Activated naive CD4-positive, alpha-beta T cell treated with Interleukin-2 at 50 U/mL for 16 hours (primary cell): ENCODE measurements around the gene TXK.

Experiments
- DNase-seq: peaks from one replicate; pipeline ENCODE4 v3.0.0-alpha.2; 2020

Gene TXK

DNA sequence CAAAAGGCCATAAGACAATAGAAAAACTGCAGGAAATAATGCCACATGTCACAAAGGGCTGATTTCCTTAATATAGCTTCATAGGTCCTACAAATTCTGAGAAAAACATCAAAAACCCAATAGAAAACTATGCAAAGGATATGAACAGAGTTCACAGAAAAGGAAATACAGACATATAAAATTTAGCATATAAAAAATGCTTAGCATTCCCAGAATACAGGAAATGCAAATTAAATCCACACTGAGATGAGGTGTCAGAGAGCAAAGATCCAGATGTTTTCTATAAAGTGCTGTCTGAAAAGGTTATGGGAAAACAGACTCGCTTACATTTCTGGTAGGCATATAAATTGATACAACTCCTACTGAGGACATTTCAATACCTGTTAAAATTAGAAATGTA is 33.8 kb downstream of the TXK start:
- no peak for DNase-seq

DNA sequence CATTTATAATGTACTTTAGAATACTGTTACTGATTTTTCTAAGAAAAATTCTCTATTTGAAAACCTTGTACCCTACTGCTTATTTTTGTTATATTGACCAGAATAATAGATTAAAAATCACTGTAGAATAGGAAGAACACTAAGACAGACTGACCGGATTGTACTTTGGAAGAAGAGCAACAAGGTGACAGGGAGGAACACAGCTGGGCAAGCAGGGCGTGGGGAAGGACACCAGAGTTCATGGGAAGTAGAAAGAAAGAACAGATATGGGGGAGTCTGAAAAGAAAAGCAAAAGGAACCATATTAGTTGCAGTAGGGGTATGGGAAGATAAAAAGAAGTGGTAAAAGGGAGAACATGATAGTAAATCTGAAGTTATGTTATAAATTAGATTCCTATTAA is 38.6 kb downstream of the TXK start:
- no peak for DNase-seq

DNA sequence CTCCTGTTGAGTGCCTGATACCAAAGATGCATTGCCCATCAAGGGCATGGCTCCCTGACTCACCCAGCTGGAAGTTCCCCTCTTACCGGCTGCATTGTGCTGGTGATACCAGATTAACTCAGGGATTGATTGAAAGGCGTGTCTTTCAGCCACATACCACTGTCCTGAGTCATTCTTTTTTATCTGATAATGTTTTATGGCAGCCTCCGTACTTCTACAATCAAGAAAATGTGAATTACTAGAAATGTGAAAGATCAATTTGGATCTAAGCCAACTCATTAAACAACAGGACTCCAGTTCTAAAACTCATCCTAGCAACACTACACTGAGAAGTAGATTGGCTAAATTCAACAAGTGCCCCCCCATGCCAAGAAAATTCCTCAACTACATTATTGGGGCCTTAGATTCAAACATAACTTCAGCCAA is 40.0 kb downstream of the TXK start:
- DNase-seq: peak; percentile 44

DNA sequence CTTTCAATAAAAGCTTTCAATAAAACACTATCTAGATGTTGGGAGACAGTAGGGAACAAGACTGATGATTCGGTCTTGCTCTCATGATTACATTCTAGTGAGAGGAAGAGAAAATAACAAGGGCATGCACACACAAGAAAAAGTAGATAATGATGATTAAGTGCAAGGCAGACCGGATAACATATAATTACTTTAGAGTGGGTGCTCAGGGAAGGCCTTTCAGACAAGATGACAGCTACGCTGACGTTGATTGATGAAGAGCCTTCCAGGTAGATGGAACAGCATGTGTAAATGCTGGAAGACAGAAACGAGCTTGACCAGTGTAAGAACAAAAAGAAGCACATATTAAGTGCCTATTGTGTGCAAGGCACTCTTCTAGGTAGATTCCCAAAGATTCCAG is 43.4 kb downstream of the TXK start:
- DNase-seq: no peak

DNA sequence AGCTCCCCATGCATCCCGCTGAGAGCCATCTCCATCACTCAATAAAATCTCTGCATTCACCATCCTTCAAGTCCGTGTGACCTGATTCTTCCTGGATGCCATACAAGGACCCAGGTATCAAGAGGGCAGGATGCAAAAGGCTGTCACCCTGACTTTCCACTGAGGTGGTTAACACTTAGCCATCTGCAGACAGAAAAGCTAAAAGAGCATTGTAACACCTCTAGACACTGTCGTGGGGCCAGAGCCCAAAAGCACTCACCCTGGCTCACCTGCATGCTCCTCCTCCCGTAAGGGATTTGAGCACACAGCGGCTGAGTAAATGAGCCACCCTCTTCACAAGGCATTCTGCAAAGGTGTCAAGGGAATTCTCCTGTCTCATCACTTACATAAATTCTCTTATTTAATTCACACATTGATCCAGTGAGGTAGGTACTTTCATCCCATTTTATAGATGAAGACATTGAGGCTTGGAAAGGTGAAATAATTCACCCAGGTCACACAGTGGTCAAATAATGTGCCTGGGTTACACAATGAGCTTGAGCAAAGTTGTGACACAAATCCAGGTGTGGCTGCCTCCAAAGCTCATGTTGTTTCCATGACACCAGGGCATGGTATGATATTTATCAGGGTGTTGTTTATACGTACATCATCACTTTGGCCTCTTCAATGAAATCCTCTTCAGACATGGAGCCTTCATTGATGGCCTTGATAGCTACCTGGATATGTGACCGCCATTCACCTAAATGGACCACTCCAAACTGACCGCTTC is 48.0 kb downstream of the TXK start:
- DNase-seq: no peak

DNA sequence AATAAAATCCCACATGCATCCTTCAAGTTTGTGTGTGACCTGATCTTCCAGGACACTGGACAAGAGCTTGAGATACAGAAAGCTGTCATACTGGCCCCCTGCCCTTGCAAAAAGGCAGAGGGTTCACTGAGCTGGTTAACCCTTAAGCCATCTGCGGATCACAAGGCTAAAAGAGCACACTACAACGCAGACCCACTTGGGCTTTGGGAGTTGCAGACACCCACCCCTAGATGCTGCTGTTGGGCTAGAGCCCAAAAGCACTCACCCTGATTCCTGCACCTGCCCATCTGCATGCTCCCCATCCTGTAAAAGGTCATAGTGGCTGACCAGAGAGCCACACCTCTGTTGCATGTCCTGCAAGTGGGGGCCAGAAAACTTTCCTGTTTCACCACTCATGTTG is 51.1 kb downstream of the TXK start:
- DNase-seq: no peak

DNA sequence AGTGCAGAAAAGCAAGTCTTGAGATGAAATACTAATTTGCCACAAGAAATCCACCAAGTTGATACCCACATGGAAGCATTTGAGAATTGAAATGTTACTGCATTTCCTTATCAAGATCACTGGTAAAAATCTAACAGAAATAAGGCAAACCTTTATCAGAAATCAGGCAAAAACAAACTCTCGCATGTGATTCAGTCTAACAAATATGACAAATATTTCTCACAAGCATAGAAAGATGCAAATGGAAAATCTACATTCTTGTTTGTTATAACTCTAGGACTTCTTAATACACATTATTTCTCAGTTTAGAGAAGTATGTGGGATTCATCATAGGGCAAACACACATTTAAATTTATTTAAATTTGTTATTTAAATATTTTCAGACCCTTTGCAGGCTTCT is 52.9 kb downstream of the TXK start:
- DNase-seq: no peak

DNA sequence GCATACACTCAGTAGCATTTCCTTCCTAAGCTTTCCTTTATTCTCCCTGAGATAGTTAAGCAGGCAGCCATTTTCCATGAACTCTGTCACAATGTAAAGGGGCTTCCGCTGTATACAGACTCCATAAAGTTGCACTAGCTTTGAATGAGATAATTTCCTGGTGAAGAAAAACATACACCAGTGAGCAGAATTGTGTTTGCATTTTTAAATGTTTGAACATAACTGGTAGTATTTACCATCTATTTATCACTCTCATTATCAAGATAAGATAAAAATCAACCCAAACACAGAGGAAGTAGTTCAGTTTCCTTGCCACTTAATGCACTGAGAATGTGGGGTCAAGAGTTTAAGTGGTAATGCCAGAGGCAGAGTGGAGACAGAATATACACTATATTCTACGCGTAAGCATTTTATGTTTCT is 54.1 kb downstream of the TXK start:
- no peak for DNase-seq

DNA sequence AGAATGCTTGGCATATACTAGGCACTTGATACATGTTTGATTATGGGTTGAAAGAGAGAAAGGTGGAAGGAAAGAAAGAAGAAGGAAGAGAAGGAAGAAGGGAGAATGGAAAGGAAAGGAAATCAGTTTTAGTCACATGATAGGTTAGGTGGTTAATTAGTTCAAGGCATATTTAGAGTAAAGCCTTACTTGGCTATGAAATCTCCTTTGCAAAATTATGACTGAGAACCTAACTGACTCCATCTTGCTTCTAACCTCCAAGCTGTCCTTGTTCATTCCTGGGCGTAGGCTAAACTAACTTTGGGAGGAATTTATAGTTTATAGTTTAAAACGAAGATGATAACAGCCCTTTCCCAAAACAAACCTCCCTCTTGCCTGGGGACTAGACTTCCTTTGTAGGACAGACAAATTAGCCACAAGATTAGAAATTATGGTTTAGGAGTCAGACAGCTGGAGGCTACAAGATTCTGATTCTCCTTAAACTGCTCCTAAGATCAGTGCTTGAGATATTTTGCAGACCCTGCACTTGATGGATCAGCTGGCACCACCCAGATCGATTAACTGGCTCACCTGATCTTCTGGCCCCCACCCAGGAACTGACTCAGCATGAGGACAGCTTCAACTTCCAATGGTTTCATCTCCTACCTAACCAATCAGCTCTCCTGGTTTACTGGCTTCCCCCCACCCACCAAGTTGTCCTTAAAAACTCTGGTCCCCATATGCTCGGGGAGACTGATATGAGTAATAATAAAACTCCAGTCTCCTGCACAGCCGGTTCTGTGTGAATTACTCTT is 55.0 kb downstream of the TXK start:
- no peak for DNase-seq

DNA sequence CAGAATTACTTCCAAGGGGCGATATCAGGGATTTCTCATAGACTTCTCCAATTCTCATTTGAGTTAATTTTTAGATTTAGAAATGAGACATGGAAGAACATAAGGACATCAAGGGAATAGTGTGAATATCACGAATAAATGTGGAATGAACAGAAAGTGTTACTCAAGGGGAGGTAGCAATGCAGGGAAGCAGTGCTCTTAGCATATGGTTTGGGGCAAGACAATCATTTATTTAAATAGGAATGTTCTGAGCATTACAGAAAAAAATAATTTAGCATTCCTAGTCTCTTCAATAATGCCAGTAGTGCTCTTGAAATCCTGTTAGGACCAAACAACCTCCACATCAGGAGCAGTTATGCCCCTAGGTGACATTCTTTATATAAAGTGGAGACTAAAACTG is 55.6 kb downstream of the TXK start:
- no peak for DNase-seq

DNA sequence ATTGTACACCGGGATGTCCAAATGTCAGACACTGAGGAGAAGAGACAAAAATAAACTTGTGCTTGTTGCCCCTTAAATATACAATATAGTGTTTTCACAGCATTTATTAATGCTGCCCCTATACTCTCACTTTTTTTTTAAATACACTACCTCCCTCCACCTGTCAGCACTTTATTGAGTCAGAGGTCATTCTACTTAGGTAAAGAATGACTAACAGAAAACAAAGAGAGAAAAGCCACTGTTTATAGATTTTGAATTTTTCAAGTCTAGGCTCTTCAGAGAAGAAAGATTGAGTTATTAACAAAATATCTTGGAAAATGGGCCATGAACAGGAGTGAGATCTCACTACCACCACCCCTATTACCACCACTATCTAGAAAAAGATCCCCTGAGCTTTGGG is 59.4 kb downstream of the TXK start:
- no peak for DNase-seq

DNA sequence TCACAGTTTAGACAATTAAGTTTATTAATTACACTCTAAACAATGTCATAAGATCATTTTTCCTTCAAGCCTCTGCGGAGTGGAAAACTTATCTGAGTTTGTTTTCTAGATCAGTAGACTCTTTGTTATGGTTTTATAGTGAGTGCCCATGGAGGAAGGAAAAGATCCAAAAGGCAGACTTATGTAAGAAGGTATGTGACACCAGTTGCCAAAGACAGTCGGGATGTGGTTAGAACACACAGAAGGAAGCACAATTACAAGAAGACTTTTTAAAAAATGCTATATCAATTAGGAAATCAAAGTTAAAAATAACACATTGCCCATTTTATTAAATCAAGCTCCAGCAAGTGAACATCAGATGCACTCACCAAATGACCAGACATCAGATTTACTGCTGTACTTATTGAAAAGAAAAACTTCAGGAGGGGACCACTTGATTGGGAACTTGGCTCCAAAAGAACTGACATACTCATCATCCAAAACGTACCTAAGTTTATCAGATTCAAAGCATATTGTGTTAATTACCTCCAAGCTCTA is 60.4 kb downstream of the TXK start:
- no peak for DNase-seq

DNA sequence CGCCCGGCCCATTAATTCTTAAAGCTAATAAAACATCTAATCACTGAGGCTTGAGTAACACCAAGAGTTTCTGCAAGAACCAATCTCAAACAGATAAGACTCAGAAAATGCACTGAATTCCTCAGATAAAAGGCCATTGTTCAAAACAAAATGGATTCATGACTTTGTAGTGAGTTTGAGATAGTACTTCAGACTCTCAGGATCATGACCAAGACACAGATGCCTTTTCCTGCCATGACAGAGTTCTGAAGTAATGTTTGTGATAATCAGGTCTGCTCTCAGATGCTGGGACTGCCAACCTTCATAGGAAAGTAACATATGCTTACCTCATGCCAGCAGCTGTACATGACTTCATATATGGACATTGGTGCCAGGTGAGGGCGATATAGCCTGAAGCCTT is 62.9 kb downstream of the TXK start:
- no peak for DNase-seq

DNA sequence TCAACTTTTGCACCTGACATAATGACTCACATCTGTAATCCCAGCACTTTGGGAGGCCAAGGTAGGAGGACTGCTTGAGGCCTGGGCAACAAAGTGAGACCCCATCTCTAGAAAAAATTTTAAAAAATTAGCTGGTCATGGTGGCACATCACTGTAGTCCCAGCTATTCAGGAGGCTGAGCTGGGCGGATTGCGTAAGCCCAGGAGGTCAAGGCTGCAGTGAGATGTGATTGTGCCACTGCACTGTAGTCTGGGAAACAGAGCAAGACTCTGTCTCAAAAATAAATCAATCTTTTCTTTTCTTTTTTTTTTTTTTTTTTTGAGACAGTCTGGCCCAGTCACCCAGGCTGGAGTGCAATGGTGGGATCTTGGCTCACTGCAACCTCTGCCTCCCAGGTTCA is 65.0 kb downstream of the TXK start:
- no peak for DNase-seq

DNA sequence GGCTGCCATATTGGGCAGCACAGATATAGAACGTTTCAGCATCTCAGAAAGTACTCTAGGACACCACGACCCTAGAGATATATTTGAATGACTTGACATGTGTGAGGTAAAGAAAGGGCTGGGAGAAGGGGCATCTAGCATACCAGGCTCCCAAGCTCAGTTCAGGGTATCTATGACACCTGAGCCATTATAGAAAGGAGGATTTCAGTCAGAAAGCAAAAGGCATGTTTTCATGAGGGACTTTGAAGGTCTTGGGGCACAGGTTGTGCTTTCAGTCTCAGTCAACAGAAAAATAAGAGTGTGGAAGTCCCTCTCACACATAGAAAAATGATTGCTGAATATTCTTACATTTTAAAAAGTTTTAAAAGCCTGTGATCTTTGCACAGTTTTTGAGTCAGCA is 65.9 kb downstream of the TXK start:
- DNase-seq: no peak

DNA sequence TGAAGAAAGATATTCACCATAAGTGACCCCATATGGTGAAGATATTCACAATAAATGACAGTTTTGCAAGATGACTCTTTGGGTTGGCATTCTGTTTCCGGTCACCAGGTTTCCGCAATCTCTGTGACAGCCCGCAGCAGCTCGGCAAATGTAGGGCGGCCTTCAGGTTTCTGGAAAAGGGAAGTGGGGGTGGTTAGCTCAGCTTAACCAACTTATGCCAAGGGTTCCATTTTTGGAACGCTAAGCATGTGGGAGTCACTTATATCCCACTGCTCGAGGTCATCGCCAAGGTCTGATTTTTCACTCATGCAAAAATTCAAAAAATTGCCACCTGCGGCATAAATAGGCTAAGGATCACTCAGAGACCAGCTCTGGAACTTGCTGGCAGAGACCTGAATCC is 66.5 kb downstream of the TXK start:
- no peak for DNase-seq

DNA sequence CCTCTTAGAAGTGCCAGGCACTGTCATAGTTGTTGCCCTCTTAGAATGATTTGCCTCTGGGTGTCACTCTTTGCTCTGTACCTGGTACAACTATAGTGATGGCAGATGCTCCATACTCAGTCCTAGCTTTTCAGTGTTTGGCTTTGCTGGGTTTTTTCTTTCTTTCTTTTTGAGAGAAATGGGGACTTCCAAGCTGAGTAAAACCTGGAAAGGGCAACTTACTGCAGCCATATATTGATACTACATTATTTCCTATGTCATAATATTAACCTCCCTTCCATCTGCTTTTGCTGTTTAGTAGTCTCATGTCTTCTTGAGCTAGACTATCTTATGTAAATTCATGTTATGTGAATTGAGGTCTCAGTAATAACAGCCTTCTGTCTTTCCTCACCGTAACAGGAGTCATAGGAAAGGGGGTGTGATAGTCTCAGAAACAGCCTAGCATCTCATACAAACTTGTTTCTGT is 68.4 kb downstream of the TXK start:
- DNase-seq: no peak

DNA sequence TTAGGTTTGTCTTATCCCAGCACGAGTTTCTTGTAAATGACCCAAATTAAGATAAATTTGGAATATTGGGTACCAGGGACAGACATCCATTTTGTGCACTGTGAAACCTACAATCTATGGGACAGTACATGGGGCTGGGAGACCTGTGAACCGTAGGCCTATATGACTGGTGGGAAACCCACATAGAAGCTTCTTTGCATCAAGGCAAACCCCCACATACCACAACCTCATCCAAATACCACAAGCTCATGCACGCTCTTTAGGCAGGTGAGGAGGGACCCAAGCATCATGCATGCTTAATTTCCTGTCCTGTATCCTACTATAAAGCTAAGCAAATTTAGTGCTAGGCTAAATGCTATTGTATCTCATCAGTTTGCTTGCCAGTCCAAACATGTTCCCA is 69.7 kb downstream of the TXK start:
- DNase-seq: no peak

DNA sequence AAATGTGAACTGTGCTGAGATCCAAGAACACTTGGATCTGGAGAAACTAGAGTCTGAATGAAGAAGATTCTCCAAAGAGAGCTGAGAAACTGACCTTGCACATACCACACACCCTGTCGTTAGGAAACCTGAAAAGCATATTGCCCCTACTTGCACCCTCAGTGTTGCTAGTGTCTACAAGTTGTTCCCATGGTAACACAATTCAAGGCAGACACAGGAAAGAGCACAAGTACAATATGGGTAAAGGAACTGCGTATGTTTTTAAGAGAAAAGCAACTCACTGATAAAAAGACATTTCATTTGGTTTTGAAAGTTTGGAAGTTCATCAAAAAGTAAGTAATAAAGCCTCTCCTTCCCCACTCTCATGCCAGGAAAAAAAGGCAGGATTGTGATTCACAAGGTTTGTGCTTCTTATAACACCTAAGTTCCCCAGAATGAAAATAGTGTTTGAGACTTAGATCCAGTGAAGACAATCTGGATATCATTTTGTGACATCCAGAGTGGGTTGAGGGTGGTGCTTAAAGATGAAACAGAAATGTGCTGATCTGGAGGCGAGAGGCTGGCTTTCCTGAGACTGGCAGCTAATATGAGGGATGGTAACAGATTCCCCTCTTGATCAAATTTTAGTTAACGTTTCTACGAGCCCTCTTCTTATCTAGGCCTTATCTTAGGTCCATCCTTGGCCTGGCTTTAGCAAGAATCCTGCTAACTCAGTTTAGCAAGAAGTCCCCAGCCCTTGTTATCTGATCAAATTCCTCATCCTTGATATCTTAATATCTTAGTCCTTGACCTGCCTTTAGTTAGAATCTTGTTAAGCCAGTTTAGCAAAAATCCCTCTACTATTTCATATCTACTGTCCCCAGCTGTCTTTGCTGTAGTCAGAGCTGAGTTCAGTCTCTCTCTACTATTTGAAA is 75.2 kb downstream of the TXK start:
- DNase-seq: no peak

DNA sequence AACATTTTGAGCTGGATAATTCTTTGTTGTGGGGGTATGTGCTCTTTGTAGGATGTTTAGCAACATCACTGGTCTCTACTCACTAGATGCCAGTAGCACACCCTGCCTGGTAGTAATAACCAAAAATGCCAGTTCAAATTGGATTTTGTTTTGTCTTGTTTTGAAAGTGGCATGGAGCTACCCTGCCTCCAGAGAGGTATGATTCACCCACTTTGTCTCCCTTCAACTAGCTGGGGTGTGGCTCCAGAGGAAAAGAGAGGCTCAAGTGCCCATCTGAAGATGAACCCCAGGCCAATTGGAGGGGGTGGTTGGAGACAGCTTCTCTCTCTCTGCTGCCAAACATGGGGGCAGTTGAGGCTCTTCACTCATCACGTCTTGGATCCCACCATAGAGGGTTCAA is 83.0 kb downstream of the TXK start:
- no peak for DNase-seq

DNA sequence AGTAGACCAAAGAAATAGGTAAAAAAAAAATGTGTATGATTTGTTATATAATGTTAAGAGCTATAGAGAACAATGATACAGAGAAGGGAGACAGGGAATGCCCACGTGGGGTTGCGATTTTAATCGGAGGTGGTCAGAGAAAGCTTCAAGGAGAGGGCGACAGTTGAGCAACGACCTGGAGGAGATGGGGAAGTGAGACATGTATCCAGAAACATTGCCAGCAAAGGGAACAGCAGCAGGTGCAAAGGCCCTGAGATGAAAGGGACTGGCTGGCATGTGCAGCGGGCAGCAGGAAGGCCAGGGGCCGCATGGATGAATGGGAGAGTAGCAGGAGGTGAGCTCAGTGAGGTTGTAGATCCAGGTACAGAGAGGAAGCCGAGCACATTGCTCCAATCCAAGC is 84.6 kb downstream of the TXK start:
- DNase-seq: no peak

DNA sequence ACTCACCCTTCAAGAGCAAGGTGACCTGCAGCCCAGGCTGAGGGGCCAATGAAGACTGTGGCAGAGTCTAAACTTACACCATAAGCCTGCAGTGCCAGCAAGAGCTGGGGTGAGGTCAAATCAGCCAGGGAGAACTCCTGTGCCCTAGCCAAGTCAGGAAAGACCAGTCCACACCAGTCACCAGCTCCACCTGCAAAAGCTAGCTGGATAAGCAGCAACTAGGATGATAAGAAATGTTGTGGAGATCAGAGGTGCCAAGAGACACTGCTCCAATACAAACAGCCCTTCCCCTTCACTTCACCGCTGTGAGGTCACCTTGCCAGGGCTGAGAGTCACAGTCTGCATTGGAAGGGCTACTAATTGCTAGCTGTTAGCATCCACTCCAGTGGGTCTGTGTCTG is 86.2 kb downstream of the TXK start:
- DNase-seq: no peak

DNA sequence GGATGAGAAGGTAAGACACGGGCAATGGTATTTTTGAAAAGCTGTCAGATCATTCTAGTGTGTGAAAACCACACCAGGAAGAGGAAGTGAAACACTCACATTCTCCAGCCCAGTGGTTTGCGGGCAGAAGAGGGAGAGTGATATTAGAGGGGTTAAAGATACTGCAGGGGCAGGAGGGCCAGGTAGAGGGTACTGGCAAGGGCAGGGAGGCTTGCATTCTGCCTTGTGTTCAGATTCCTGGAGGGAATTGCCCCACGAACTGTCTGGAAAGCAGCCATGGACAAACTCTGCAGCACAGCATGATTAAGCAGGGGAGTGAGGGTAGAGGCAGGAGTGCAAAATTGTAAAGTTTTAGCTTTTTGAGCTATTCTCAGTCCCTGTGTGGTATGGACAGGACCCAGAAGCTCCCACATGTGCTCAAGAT is 86.6 kb downstream of the TXK start:
- peak; percentile 79 for DNase-seq
